HUES48 (cell line): ENCODE data around the gene CCSER2.
"Not testable (repeated sequence)": the region's sequence is repeated elsewhere in the genome, so short reads cannot be mapped to it uniquely, and the experiment has no call there.

Experiments used
- H3K27ac ChIP-seq: one replicate; pipeline ENCODE4 v1.7.0; 2013; ENCODE audit warnings: low read depth, low read length, inconsistent platforms
- H3K27me3 ChIP-seq: 2 replicates; pipeline ENCODE4 v1.6.1; 2013; ENCODE audit warnings: mild to moderate bottlenecking, low read length; ENCODE audit not compliant: control insufficient read depth, insufficient read depth
- H3K36me3 ChIP-seq: 2 replicates; pipeline ENCODE4 v1.6.1; 2013; ENCODE audit warnings: low read length; ENCODE audit not compliant: control insufficient read depth, insufficient read depth
- H3K4me1 ChIP-seq: 2 replicates; pipeline ENCODE4 v1.6.1; 2013; ENCODE audit warnings: mild to moderate bottlenecking, low read length; ENCODE audit not compliant: control insufficient read depth, insufficient read depth
- H3K4me3 ChIP-seq: 2 replicates; pipeline ENCODE4 v1.5.1; 2013; ENCODE audit warnings: mild to moderate bottlenecking, low read depth, low read length
- H3K9ac ChIP-seq: 2 replicates; pipeline ENCODE4 v1.6.1; 2013; ENCODE audit warnings: mild to moderate bottlenecking, low read depth, low read length, moderate library complexity
- H3K9me3 ChIP-seq: 2 replicates; pipeline ENCODE4 v1.6.1; 2013; ENCODE audit warnings: low read length; ENCODE audit not compliant: control insufficient read depth, insufficient read depth

Gene CCSER2

GRCh38 chr10:84336406-84337090 lies 8.2 kb downstream of the CCSER2 start:
- no peak overlapping the region for H3K4me3 ChIP-seq
- H3K36me3 ChIP-seq, result no peaks in the 10 kb centered on the region
- no peak overlapping the region for H3K9ac ChIP-seq
- no peaks in the 10 kb centered on the region for H3K27me3 ChIP-seq
- no peaks in the 10 kb centered on the region for H3K9me3 ChIP-seq
- H3K27ac ChIP-seq, result no peak overlapping the region
- H3K4me1 ChIP-seq, result peaks cover 46% of the 10 kb centered on the region

GRCh38 chr10:84337199-84337598 lies 8.8 kb downstream of the CCSER2 start:
- no peak overlapping the region for H3K9ac ChIP-seq
- no peaks in the 10 kb centered on the region for H3K27me3 ChIP-seq
- no peaks in the 10 kb centered on the region for H3K9me3 ChIP-seq
- no peaks in the 10 kb centered on the region for H3K36me3 ChIP-seq
- H3K27ac ChIP-seq, result no peak overlapping the region
- peaks cover 53% of the 10 kb centered on the region for H3K4me1 ChIP-seq
- no peak overlapping the region for H3K4me3 ChIP-seq

- H3K27me3 ChIP-seq, result no peaks in the 10 kb centered on the region
- no peaks in the 10 kb centered on the region for H3K9me3 ChIP-seq
- no peaks in the 10 kb centered on the region for H3K36me3 ChIP-seq
- H3K4me1 ChIP-seq, result peaks cover 48% of the 10 kb centered on the region
- no peak overlapping the region for H3K27ac ChIP-seq
- H3K9ac ChIP-seq, result no peak overlapping the region
- H3K4me3 ChIP-seq, result no peak overlapping the region
Observed at GRCh38 chr10:84339025-84339424, 10.6 kb downstream of the CCSER2 start.

DNA sequence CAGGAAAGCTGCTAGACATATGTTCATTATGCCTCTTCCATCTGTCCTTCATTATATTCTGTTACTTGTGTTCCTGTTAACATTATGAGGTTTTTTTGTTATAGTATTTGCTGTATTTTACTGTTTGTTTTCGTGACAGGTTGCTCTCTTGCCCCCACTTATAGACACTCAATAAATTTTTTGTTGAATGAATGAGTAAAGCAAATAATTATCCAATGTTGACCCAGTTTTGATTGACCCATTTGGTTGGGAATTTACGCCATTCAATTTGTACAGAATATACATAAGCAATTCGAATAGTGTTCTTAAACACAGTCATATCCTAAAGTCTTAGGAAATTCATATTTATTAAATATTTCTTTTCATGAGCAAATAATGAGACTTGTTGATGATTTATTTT lies 11.8 kb downstream of the CCSER2 start:
- H3K9ac ChIP-seq, result no peak overlapping the region
- no peaks in the 10 kb centered on the region for H3K27me3 ChIP-seq
- peaks cover 39% of the 10 kb centered on the region for H3K4me1 ChIP-seq
- H3K36me3 ChIP-seq, result no peaks in the 10 kb centered on the region
- H3K9me3 ChIP-seq, result no peaks in the 10 kb centered on the region
- H3K27ac ChIP-seq, result no peak overlapping the region
- no peak overlapping the region for H3K4me3 ChIP-seq

DNA sequence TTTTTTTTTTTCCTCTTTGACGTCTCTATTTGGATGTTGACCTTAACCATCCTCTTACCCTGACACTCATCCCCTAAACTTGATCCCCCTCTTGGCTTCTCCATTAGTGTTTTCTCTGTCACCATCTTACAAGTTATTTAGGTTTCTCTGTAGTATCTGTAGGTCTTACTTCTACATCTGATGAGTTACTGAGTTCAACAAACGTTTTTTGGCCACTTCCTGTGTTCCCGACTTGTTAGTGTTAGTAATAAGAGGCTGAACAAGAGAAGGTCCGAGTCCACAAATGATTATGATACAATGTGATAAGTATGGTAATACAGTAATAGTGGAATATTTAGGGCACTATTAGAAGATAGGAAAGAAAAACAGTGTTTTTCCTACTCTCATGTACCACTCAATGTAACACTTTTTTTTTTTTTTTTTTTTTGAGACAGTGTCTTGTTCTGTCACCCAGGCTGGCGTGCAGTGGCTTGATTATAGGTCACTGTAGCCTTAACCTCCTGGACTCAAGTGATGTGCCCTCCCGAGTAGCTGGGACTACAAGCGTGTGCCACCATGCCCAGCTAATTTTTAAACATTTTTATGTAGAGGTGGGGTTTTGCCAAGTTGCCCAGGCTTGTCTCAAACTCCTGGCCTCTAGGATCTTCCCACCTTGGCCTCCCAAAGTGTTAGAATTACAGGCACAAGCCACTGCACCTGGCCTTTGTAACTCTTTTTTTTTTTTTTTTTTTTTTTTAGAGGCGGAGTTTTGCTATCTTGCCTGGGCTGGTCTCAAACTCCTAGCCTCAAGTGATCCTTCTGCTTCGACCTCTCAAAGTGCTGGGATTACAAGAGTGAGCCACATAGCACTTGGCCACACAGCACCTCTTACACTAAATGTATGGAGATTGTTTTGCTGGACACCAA lies 12.5 kb downstream of the CCSER2 start:
- Histone ChIP-seq H3K9me3 (no peaks in the 10 kb centered on the region), H3K4me3 (no peak overlapping the region), H3K9ac (no peak overlapping the region), H3K4me1 (peaks cover 32% of the 10 kb centered on the region), H3K27me3 (no peaks in the 10 kb centered on the region), H3K36me3 (no peaks in the 10 kb centered on the region), H3K27ac (no peak overlapping the region)

DNA sequence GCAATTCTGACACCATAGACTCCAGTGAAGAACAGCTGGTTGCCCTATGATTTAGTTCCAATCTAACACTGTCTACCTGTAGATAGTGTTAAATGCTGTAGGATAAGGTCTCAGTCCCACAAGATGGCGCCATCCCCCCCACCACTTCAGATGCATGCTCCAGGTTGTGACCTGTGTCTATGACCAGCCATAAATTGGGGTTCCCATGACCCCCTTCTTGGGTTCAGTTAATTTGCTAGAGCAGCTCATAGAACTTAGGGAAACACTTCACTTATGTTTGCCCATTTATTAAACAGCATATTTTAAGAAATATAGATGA lies 13.1 kb downstream of the CCSER2 start:
- Histone ChIP-seq H3K9me3 (no peaks in the 10 kb centered on the region), H3K36me3 (no peaks in the 10 kb centered on the region), H3K4me3 (no peak overlapping the region), H3K27ac (no peak overlapping the region), H3K4me1 (peaks cover 26% of the 10 kb centered on the region), H3K27me3 (no peaks in the 10 kb centered on the region), H3K9ac (no peak overlapping the region)

- H3K36me3 ChIP-seq, result no peaks in the 10 kb centered on the region
- no peak overlapping the region for H3K9ac ChIP-seq
- peaks cover 21% of the 10 kb centered on the region for H3K4me1 ChIP-seq
- H3K4me3 ChIP-seq, result no peak overlapping the region
- no peak overlapping the region for H3K27ac ChIP-seq
- no peaks in the 10 kb centered on the region for H3K27me3 ChIP-seq
- no peaks in the 10 kb centered on the region for H3K9me3 ChIP-seq
Observed at GRCh38 chr10:84341983-84342382, 13.6 kb downstream of the CCSER2 start.

- no peak overlapping the region for H3K4me3 ChIP-seq
- no peaks in the 10 kb centered on the region for H3K9me3 ChIP-seq
- no peaks in the 10 kb centered on the region for H3K27me3 ChIP-seq
- H3K9ac ChIP-seq, result no peak overlapping the region
- H3K36me3 ChIP-seq, result no peaks in the 10 kb centered on the region
- no peak overlapping the region for H3K27ac ChIP-seq
- H3K4me1 ChIP-seq, result peaks cover 16% of the 10 kb centered on the region
Observed at GRCh38 chr10:84342584-84342983, 14.2 kb downstream of the CCSER2 start.

DNA sequence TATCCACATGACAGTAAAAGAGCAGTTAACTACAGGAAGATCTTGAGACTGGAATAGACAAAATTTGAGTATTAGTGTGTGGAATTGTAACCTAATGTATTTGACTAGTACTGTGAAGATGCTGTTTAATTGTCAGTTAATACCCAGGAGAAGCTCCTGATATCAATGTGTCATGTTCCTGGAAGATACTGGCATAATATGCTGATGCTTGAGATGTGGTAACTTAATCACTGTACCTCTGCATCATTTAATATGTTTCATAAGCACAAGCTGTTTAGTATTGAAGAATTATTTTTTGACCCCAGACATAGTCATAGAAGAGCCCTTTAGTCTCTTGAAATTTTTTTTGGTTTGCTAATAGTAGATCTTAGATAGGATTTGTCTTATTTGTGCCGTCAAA lies 15.4 kb downstream of the CCSER2 start:
- Histone ChIP-seq H3K4me1 (peaks cover 13% of the 10 kb centered on the region), H3K27me3 (no peaks in the 10 kb centered on the region), H3K9me3 (no peaks in the 10 kb centered on the region), H3K36me3 (no peaks in the 10 kb centered on the region), H3K9ac (no peak overlapping the region), H3K27ac (no peak overlapping the region), H3K4me3 (no peak overlapping the region)

- Histone ChIP-seq H3K4me3 (no peak overlapping the region), H3K9ac (no peak overlapping the region), H3K27ac (no peak overlapping the region), H3K4me1 (peaks cover 14% of the 10 kb centered on the region), H3K9me3 (no peaks in the 10 kb centered on the region), H3K36me3 (no peaks in the 10 kb centered on the region), H3K27me3 (no peaks in the 10 kb centered on the region)
Observed at GRCh38 chr10:84344526-84344925, 16.1 kb downstream of the CCSER2 start.

DNA sequence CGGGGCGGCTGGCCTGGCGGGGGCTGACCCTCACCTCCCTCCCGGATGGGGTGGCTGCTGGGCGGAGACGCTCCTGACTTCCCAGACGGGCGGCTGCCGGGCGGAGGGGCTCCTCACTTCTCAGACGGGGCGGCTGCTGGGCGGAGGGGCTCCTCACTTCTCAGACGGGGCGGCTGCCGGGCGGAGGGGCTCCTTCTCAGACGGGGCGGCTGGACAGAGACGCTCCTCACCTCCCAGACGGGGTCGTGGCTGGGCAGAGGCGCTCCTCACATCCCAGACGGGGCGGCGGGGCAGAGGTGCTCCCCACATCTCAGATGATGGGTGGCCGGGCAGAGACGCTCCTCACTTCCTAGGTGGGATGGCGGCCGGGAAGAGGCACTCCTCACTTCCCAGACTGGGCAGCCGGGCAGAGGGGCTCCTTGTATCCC lies 19.2 kb downstream of the CCSER2 start:
- H3K4me1 ChIP-seq, H3K9me3 ChIP-seq, H3K27me3 ChIP-seq, H3K9ac ChIP-seq, H3K27ac ChIP-seq, H3K36me3 ChIP-seq, H3K4me3 ChIP-seq: not testable (repeated sequence)
